RWPE1 (cell line): ENCODE results near the gene VTI1A.
"Not testable (repeated sequence)": the region's sequence is repeated elsewhere in the genome, so short reads cannot be mapped to it uniquely, and the experiment has no call there.

ENCODE experiments used
- CTCF ChIA-PET: fragments of 350-600 bp; sonication (Branson Sonifier 250); formaldehyde crosslinking; extraction: SDS; loops from one replicate; lab custom pipeline; 2021; lab: Yijun Ruan, JAX
- POLR2A ChIA-PET: fragments of 400-600 bp; formaldehyde crosslinking; extraction: SDS; loops from one replicate; lab custom pipeline; 2020; ENCODE audit warnings: antibody characterized with exemption; ENCODE audit not compliant: low non-redundant PET; lab: Yijun Ruan, JAX
- DNase-seq: peaks from one replicate; pipeline ENCODE4 v3.0.0; 2012; ENCODE audit warnings: low spot score
- H3K27ac ChIP-seq: fragments of 450-650 bp; 2 replicates; pipeline ENCODE4 v1.5.1; 2017
- CTCF ChIP-seq: fragments of 450-650 bp; conservative IDR thresholded peaks from 2 replicates; pipeline ENCODE4 v1.5.1; 2017; ENCODE audit warnings: low read depth, mild to moderate bottlenecking

The VTI1A gene

GRCh38 chr10:112536663-112537062, 89.6 kb downstream of the VTI1A start:
- no peak for DNase-seq
- CTCF ChIA-PET = interaction anchor here (0.7 kb wide), 2 partner anchors 60 to 945 kb away, joined by 3 to 4 read pairs; no protein-coding TSS in a partner anchor
- POLR2A ChIA-PET = no interaction called here
- TF ChIP-seq CTCF = no peak
- H3K27ac ChIP-seq = no peak overlapping the region

DNA sequence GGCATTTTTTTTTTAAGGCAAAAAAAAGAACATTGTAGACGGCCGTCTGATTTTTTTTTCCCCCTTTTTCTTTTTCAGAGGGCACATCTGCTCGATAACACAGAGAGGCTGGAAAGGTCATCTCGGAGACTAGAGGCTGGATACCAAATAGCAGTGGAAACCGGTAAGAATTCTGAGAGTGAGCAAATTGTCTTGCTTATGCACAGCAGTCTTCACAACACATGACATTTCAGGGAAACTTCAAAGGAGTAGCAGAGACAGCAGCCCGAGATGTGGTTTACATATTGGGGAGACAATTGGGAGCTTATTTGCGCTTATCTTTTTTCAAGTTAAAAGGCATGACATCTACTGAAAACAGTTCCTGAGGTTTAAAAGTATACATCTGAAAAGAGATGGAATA, 91.2 kb downstream of the VTI1A start:
- CTCF ChIA-PET = interaction anchor here (0.6 kb wide), 1 partner anchor 477 kb away, joined by 5 read pairs; no protein-coding TSS in a partner anchor

GRCh38 chr10:112539340-112539739, 92.3 kb downstream of the VTI1A start:
- TF ChIP-seq CTCF = no peak
- peak; percentile 4 for DNase-seq
- CTCF ChIA-PET = no interaction called here
- POLR2A ChIA-PET = no interaction called here
- H3K27ac ChIP-seq = no peak overlapping the region

More for the DNA sequence above, 91.2 kb downstream of the VTI1A start:
- POLR2A ChIA-PET = no interaction called here
- no peak overlapping the region for H3K27ac ChIP-seq
- TF ChIP-seq CTCF = no peak
- DNase-seq = no peak

- H3K27ac ChIP-seq, DNase-seq, POLR2A ChIA-PET: not testable (repeated sequence)
- CTCF ChIA-PET = interaction anchor here (0.6 kb wide), 1 partner anchor 844 kb away, joined by 5 read pairs; no protein-coding TSS in a partner anchor
Observed at GRCh38 chr10:112542823-112543222, 95.8 kb downstream of the VTI1A start.

DNA sequence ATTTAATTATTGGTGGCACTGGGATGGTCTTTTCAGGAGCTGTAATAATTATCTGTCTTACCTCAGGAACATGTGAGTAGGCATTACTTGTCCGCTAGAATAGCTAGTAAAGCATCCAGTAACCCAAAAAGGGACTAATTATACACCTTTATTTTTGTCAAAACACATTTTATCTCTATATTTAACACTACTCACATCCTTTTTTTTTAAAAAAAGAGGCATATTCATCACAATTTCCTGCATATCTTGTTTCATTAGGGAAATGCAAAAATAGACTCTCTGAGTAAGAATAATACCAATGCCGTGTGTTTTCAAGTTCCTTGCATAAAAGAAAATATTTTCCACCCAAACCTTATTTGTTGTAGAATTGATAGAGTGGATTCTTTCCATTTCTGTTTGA, 99.5 kb downstream of the VTI1A start:
- ChIA-PET CTCF (no interaction called here), POLR2A (no interaction called here)
- no peak for DNase-seq
- H3K27ac ChIP-seq = no peak overlapping the region
- TF ChIP-seq CTCF = no peak

- no peak for TF ChIP-seq CTCF
- H3K27ac ChIP-seq = no peak overlapping the region
- DNase-seq = no peak
- POLR2A ChIA-PET = no interaction called here
- CTCF ChIA-PET = no interaction called here
Observed at GRCh38 chr10:112548535-112549276, 101.7 kb downstream of the VTI1A start.

- no peak for DNase-seq
- H3K27ac ChIP-seq = no peak overlapping the region
- ChIA-PET CTCF (interaction anchor here (0.6 kb wide), 1 partner anchor 396 kb away, joined by 3 read pairs; no protein-coding TSS in a partner anchor), POLR2A (no interaction called here)
- TF ChIP-seq CTCF = no peak
Observed at GRCh38 chr10:112552593-112553110, 105.6 kb downstream of the VTI1A start.
